ENCODE measurements around the gene FOSL1.

FOSL1 gene

GRCh38 chr11:65853246-65853979 is 46.8 kb downstream of the FOSL1 start:
- no peak for TF ChIP-seq CTCF (IDR thresholded peaks at IDR 0.05)

GRCh38 chr11:65852508-65853245 is 47.5 kb downstream of the FOSL1 start:
- no peak for TF ChIP-seq CTCF (IDR thresholded peaks at IDR 0.05)

- no peak for TF ChIP-seq CTCF (IDR thresholded peaks at IDR 0.05)
Observed at GRCh38 chr11:65851811-65852507, 48.2 kb downstream of the FOSL1 start.

GRCh38 chr11:65851083-65851579 is 49.1 kb downstream of the FOSL1 start:
- TF ChIP-seq CTCF (IDR thresholded peaks at IDR 0.05) = peak; percentile 46

- TF ChIP-seq CTCF (IDR thresholded peaks at IDR 0.05) = no peak
Observed at GRCh38 chr11:65850217-65851082, 49.7 kb downstream of the FOSL1 start.

GRCh38 chr11:65849771-65850216 is 50.4 kb downstream of the FOSL1 start:
- TF ChIP-seq CTCF (IDR thresholded peaks at IDR 0.05) = no peak

GRCh38 chr11:65849366-65849765 is 50.8 kb downstream of the FOSL1 start:
- no peak for TF ChIP-seq CTCF (IDR thresholded peaks at IDR 0.05)
